ENCODE data around the gene CLASP1.
A peak's percentile ranks its signal among the peaks of the same experiment; 100 is the strongest.

The CLASP1 gene

DNA sequence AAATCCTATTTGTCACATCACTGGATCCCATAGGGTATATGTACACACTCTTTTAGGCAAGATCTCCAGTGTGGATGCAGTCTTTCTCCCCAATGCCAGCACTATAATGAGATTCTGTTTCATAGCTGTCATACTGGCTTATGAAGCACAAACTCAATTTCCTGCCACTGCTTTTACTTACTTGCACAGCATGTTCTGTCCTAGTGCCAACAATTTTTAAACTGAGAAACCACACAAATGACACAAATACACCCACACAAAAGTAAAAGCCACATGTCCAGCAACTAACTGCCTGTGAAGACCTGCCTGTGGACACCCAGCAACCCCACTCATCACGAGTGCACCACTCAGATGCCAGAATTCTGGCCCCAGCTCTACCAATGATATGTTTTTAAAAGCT lies 148.2 kb downstream of the CLASP1 start:
- Histone ChIP-seq H3K27me3 (ENCODE audit: control insufficient read depth, insufficient read depth, low read length) (no peaks in the 10 kb centered on the region), H3K4me1 (ENCODE audit: control insufficient read depth, insufficient read depth, low read length) (no peaks in the 10 kb centered on the region), H3K4me3 (ENCODE audit: low read length) (no peak overlapping the region), H3K36me3 (ENCODE audit: control insufficient read depth, insufficient read depth, low read length) (no peaks in the 10 kb centered on the region), H3K9ac (ENCODE audit: low read length) (no peak overlapping the region), H3K27ac (ENCODE audit: low read depth, low read length) (no peak overlapping the region)

DNA sequence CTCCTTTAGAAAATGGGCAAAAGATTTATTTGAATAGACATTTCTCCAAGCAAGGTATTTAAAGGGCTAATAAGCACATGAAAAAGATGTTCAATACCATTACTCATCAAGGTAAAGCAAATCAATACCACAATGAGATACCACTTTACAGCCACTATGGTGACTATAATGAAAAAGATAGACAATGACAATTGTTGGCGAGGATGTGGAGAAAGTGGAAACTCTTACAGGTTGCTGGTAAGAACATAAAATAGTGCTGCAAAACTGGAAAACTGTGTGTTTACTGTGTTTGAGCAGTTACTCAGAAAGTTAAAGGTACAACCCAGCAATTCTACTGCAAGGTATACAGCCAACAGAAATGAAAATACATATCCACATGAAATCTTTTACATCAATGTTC lies 150.5 kb downstream of the CLASP1 start:
- H3K27ac ChIP-seq (ENCODE audit: low read depth, low read length): no peak overlapping the region
- H3K27me3 ChIP-seq (ENCODE audit: control insufficient read depth, insufficient read depth, low read length): no peaks in the 10 kb centered on the region
- H3K36me3 ChIP-seq (ENCODE audit: control insufficient read depth, insufficient read depth, low read length): no peaks in the 10 kb centered on the region
- no peak overlapping the region for H3K4me3 ChIP-seq (ENCODE audit: low read length)
- no peak overlapping the region for H3K9ac ChIP-seq (ENCODE audit: low read length)
- H3K4me1 ChIP-seq (ENCODE audit: control insufficient read depth, insufficient read depth, low read length): no peaks in the 10 kb centered on the region

DNA sequence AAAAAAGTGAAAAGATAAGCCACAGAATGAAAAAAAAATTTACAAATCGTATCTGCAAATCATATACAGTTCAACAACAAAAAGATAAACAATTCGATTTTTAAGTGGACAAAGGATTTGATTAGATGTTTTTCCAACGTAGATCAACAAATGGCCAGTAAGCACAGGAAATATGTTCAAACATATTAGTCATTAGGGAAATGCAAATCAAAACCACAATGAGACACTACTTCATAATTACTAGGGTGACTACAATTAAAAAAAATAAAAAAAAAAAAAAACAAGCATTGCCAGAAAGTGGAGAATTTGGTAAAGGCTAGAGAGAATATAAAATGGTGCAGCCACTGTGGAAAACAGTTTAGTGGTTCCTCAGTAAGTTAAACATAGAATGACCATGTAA lies 156.9 kb downstream of the CLASP1 start:
- Histone ChIP-seq H3K4me3 (ENCODE audit: low read length) (no peak overlapping the region), H3K27me3 (ENCODE audit: control insufficient read depth, insufficient read depth, low read length) (no peaks in the 10 kb centered on the region), H3K27ac (ENCODE audit: low read depth, low read length) (no peak overlapping the region), H3K36me3 (ENCODE audit: control insufficient read depth, insufficient read depth, low read length) (no peaks in the 10 kb centered on the region), H3K4me1 (ENCODE audit: control insufficient read depth, insufficient read depth, low read length) (peaks cover 5% of the 10 kb centered on the region), H3K9ac (ENCODE audit: low read length) (no peak overlapping the region)

DNA sequence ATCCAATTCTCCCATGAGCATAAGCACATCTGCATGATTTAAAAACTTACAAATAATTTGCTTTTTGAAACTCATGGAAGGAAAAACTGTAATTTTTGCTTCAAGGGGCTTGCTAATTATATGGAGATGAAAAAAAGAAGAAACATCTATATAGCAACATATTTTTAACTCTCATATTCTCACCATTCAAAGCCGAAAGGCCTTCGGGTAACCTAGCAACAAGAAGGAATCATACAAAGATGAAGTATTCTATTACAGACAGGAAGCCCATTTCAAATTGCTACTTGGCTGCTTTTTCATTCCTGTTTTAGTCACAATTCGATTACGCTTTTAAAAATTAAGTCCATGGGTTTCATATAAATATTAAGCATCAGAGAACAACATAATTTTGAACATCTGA lies 157.7 kb downstream of the CLASP1 start:
- no peaks in the 10 kb centered on the region for H3K36me3 ChIP-seq (ENCODE audit: control insufficient read depth, insufficient read depth, low read length)
- no peak overlapping the region for H3K27ac ChIP-seq (ENCODE audit: low read depth, low read length)
- peaks cover 5% of the 10 kb centered on the region for H3K4me1 ChIP-seq (ENCODE audit: control insufficient read depth, insufficient read depth, low read length)
- no peak overlapping the region for H3K4me3 ChIP-seq (ENCODE audit: low read length)
- H3K9ac ChIP-seq (ENCODE audit: low read length): no peak overlapping the region
- no peaks in the 10 kb centered on the region for H3K27me3 ChIP-seq (ENCODE audit: control insufficient read depth, insufficient read depth, low read length)

DNA sequence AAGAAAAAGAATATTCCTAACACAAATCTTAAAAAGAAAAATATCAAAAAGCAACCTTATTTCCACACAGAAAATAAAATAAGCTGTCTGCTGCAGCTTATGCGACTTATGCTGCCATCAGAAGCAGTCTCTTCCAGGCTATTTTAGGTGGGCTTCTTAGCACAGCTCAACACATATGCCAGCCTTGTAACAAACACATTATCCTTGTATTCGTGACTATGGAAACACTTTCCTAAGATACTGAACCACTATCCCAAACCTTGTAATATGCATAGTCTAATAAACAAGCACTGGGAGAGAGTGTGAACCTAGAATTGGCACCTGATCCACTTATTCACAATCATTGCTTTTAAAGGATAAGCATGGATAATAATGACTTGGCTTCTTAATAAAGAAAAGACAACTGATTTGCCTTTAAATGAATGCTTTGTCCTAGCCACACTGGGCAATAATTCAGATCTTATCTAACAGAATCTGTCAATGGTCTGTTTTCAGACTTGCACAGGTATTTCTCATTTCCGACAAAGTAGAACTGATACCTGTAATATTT lies 158.6 kb downstream of the CLASP1 start:
- no peaks in the 10 kb centered on the region for H3K27me3 ChIP-seq (ENCODE audit: control insufficient read depth, insufficient read depth, low read length)
- no peak overlapping the region for H3K4me3 ChIP-seq (ENCODE audit: low read length)
- no peak overlapping the region for H3K27ac ChIP-seq (ENCODE audit: low read depth, low read length)
- H3K36me3 ChIP-seq (ENCODE audit: control insufficient read depth, insufficient read depth, low read length): no peaks in the 10 kb centered on the region
- no peak overlapping the region for H3K9ac ChIP-seq (ENCODE audit: low read length)
- H3K4me1 ChIP-seq (ENCODE audit: control insufficient read depth, insufficient read depth, low read length): peaks cover 5% of the 10 kb centered on the region

DNA sequence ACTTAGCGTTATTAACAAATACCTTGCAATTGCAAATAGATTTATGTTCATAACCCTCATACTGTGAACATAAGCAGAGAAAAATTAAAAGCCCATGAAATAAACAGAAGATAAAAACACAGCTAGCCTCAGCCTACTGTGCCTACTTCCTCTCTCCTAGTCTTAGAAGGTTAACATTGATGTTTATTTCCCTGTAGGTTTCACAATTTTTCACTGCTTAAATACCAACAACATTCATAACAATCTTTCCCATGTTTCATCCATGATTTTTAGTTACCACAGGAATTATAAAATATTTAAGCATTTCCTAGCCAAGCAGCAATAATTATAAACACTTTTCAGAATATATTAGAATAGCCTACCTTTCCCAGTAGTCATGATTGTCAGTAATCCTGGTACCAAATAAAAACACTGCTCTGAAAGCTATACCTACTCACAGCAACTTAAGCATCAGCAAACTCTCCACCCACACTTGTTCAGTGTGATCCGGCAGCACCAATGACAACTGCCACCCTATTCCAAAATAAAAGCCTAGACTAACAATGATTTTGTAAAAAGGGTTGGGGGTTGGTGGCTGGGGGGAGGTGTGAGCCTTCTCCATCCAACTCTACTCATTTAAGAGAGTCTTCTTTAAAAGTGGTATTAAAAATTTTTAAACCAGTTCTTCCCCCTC lies 159.2 kb downstream of the CLASP1 start:
- H3K36me3 ChIP-seq (ENCODE audit: control insufficient read depth, insufficient read depth, low read length): no peaks in the 10 kb centered on the region
- H3K27me3 ChIP-seq (ENCODE audit: control insufficient read depth, insufficient read depth, low read length): no peaks in the 10 kb centered on the region
- no peak overlapping the region for H3K27ac ChIP-seq (ENCODE audit: low read depth, low read length)
- no peak overlapping the region for H3K9ac ChIP-seq (ENCODE audit: low read length)
- H3K4me3 ChIP-seq (ENCODE audit: low read length): no peak overlapping the region
- peaks cover 5% of the 10 kb centered on the region for H3K4me1 ChIP-seq (ENCODE audit: control insufficient read depth, insufficient read depth, low read length)

DNA sequence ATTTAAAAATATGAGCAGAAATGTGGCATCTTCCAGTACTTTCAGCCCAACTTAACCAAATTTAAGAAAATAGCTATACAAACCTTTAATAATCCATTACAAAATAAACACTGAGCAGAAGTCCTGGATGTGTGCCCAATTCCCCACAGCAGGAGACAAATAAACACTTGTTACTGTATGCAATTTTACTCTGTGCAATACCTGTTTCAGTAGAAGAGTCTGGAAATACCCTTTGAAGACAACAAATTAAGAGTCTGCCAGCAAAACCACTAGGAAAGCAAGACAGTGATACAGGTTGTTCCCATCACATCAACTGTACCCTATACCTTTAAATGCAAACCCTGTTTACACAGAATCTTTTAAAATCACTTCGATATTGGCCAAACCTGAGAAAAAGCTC lies 160.0 kb downstream of the CLASP1 start:
- H3K27me3 ChIP-seq (ENCODE audit: control insufficient read depth, insufficient read depth, low read length): no peaks in the 10 kb centered on the region
- no peaks in the 10 kb centered on the region for H3K36me3 ChIP-seq (ENCODE audit: control insufficient read depth, insufficient read depth, low read length)
- no peak overlapping the region for H3K9ac ChIP-seq (ENCODE audit: low read length)
- no peak overlapping the region for H3K27ac ChIP-seq (ENCODE audit: low read depth, low read length)
- no peak overlapping the region for H3K4me3 ChIP-seq (ENCODE audit: low read length)
- peaks cover 9% of the 10 kb centered on the region for H3K4me1 ChIP-seq (ENCODE audit: control insufficient read depth, insufficient read depth, low read length)

DNA sequence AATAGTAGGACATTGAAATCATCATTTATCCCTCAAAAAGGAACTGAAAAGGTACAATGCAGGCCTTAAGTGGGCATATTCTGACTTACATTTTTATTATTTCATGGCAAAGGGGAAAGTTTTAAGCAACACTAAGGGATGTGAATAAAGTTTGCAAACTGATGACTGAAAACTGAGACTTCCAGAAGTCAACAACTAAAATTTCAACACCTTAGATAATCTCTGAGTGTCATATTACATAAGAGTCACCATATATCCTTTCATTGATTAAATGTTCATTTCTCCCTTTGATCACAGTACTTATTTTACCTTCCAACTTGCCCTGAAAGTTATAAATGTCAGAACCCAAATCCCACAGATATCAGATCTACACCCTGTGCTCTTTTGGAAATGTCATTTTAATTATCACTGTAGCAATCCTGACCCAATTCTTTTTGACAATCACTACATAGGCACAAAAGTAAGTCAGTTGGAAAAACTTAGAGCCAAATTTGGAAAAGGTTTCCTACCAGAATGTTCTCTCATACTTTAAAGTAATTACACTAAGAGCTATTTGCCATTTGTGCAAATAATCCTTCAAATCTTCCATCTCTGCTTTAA lies 163.0 kb downstream of the CLASP1 start:
- peaks cover 24% of the 10 kb centered on the region for H3K4me1 ChIP-seq (ENCODE audit: control insufficient read depth, insufficient read depth, low read length)
- no peak overlapping the region for H3K27ac ChIP-seq (ENCODE audit: low read depth, low read length)
- no peaks in the 10 kb centered on the region for H3K36me3 ChIP-seq (ENCODE audit: control insufficient read depth, insufficient read depth, low read length)
- no peaks in the 10 kb centered on the region for H3K27me3 ChIP-seq (ENCODE audit: control insufficient read depth, insufficient read depth, low read length)
- H3K9ac ChIP-seq (ENCODE audit: low read length): no peak overlapping the region
- no peak overlapping the region for H3K4me3 ChIP-seq (ENCODE audit: low read length)

DNA sequence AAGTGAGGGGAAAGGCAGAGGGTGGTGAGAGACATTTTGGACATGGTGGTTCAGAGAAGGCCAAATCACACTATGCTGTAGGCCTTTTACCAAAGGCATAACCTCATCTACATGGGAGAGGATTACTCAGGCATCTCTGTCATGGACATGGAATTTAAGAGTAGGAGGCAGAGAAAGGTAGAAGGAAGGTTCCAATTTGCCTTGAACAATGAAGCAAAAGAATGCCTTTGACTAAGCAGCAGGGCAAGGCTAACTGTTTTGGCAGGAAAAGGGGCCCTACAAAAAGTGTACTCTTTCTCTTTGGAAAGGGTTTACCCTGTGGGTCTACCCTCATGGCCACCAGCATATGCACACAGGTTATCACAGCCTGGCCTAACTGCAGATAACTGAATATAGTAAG lies 164.2 kb downstream of the CLASP1 start:
- no peak overlapping the region for H3K4me3 ChIP-seq (ENCODE audit: low read length)
- H3K27ac ChIP-seq (ENCODE audit: low read depth, low read length): no peak overlapping the region
- no peak overlapping the region for H3K9ac ChIP-seq (ENCODE audit: low read length)
- H3K27me3 ChIP-seq (ENCODE audit: control insufficient read depth, insufficient read depth, low read length): no peaks in the 10 kb centered on the region
- H3K4me1 ChIP-seq (ENCODE audit: control insufficient read depth, insufficient read depth, low read length): peaks cover 37% of the 10 kb centered on the region
- H3K36me3 ChIP-seq (ENCODE audit: control insufficient read depth, insufficient read depth, low read length): no peaks in the 10 kb centered on the region

DNA sequence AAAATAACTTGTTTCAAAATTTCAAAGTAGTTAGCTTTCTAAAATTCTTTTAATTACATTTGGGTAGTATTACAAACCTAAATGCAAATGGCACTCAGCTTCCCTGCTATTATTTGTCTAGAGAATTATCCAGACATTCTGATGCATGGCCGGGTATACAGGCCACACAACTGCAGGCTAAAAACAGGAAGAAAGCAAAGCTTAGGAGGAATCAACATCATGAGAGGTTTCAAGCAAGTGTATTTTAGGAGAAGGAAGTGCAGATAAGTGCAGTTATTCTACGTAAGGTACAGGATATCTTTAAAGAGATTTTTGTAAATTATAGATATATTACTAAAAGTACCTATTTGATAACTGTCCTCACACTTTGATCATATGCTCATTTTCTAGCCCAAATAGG lies 165.4 kb downstream of the CLASP1 start:
- no peak overlapping the region for H3K4me3 ChIP-seq (ENCODE audit: low read length)
- H3K27ac ChIP-seq (ENCODE audit: low read depth, low read length): no peak overlapping the region

DNA sequence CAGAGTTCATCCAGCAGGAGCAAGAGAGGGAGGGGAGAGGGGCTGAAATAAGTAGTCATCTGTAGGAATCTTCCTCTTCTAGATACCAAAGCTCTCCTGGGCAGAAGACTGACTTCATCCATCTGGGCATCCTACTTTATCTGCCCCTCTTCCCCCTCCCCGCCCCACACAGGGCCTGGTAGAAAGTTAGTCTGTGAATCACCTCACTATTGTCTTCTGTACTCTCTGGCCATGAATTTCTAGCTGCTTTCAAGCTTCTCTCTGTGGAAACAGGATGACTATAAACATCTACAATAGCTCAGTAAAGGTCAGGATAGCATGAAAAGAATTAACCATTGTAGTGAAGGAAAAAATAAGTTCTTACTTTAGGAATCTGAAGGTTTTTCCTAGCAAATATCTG lies 166.2 kb downstream of the CLASP1 start:
- H3K36me3 ChIP-seq (ENCODE audit: control insufficient read depth, insufficient read depth, low read length): no peaks in the 10 kb centered on the region
- H3K27me3 ChIP-seq (ENCODE audit: control insufficient read depth, insufficient read depth, low read length): no peaks in the 10 kb centered on the region
- H3K4me3 ChIP-seq (ENCODE audit: low read length): no peak overlapping the region
- no peak overlapping the region for H3K27ac ChIP-seq (ENCODE audit: low read depth, low read length)
- H3K4me1 ChIP-seq (ENCODE audit: control insufficient read depth, insufficient read depth, low read length): peaks cover 39% of the 10 kb centered on the region
- H3K9ac ChIP-seq (ENCODE audit: low read length): no peak overlapping the region

More for the DNA sequence above, 165.4 kb downstream of the CLASP1 start:
- no peaks in the 10 kb centered on the region for H3K36me3 ChIP-seq (ENCODE audit: control insufficient read depth, insufficient read depth, low read length)
- H3K9ac ChIP-seq (ENCODE audit: low read length): no peak overlapping the region
- no peaks in the 10 kb centered on the region for H3K27me3 ChIP-seq (ENCODE audit: control insufficient read depth, insufficient read depth, low read length)
- peaks cover 39% of the 10 kb centered on the region for H3K4me1 ChIP-seq (ENCODE audit: control insufficient read depth, insufficient read depth, low read length)

DNA sequence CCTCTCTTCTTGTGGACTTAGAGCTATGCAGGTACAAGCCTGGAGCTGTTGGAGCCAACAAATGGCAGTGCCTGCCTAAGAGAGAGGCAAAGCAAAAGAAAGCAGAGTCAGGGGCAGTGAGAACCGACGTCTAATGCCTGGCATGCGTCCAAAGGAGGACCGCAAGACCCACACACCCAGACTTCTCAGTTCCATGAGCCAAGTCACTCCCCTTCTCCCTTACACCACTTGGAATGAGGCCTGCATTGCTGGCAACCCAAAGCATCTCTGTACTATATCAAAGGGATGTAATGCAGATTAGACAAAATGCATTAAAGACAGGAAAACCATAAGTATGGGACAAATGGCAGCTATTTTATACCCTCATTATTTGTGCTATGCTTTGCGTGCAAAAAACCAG lies 168.4 kb downstream of the CLASP1 start:
- Histone ChIP-seq H3K27ac (ENCODE audit: low read depth, low read length) (peak overlapping the region; percentile 65), H3K9ac (ENCODE audit: low read length) (no peak overlapping the region), H3K4me1 (ENCODE audit: control insufficient read depth, insufficient read depth, low read length) (peaks cover 43% of the 10 kb centered on the region)

More for the DNA sequence above, 168.4 kb downstream of the CLASP1 start:
- no peaks in the 10 kb centered on the region for H3K27me3 ChIP-seq (ENCODE audit: control insufficient read depth, insufficient read depth, low read length)
- H3K4me3 ChIP-seq (ENCODE audit: low read length): no peak overlapping the region
- H3K36me3 ChIP-seq (ENCODE audit: control insufficient read depth, insufficient read depth, low read length): no peaks in the 10 kb centered on the region

Data from rectal smooth muscle tissue (tissue), 1 donor.